GM12875 (cell line): Measurements from ENCODE around the gene SCRN1.

Experiments
- H3K4me3 ChIP-seq: one replicate; pipeline ENCODE4 v1.5.1; 2011; ENCODE audit warnings: low read depth, low read length, control low read depth
- CTCF ChIP-seq: IDR thresholded peaks from 2 replicates; pipeline ENCODE4 v1.5.1; 2011; ENCODE audit warnings: low read depth, mild to moderate bottlenecking, control low read depth, inconsistent platforms, low read length, moderate library complexity, borderline replicate concordance; ENCODE audit not compliant: insufficient read depth

The SCRN1 gene

GRCh38 chr7:29991937-29992336 lies 2.3 kb upstream of the SCRN1 start:
- no peak overlapping the region for H3K4me3 ChIP-seq
- TF ChIP-seq CTCF = no peak

- TF ChIP-seq CTCF = no peak
- H3K4me3 ChIP-seq = no peak overlapping the region
Measured at GRCh38 chr7:29990931-29991330, 1.3 kb upstream of the SCRN1 start.

- no peak for TF ChIP-seq CTCF
- peak overlapping the region; percentile 98 for H3K4me3 ChIP-seq
Measured at GRCh38 chr7:29988424-29989256, 961 bp downstream of the SCRN1 start.

- peak overlapping the region; percentile 98 for H3K4me3 ChIP-seq
- TF ChIP-seq CTCF = no peak
Measured at GRCh38 chr7:29987811-29988317, 1.7 kb downstream of the SCRN1 start.

- TF ChIP-seq CTCF = no peak
- no peak overlapping the region for H3K4me3 ChIP-seq
Measured at GRCh38 chr7:29987083-29987482, 2.5 kb downstream of the SCRN1 start.

- no peak for TF ChIP-seq CTCF
- no peak overlapping the region for H3K4me3 ChIP-seq
Measured at GRCh38 chr7:29980151-29980550, 9.4 kb downstream of the SCRN1 start.

GRCh38 chr7:29977886-29978651 lies 11.5 kb downstream of the SCRN1 start:
- no peak overlapping the region for H3K4me3 ChIP-seq
- TF ChIP-seq CTCF = peak; percentile 18; the same call in 1 of the 2 replicates
